Fibroblast of mammary gland (primary cell): ENCODE results near the gene TNPO2.
"Not testable (repeated sequence)": the region's sequence is repeated elsewhere in the genome, so short reads cannot be mapped to it uniquely, and the experiment has no call there.

ENCODE experiments used
- DNase-seq: peaks from one replicate; pipeline ENCODE4 v3.0.0-alpha.2; 2010; ENCODE audit warnings: low read depth
- H3K4me3 ChIP-seq: 2 replicates; pipeline ENCODE4 v1.5.1; 2011; ENCODE audit warnings: low read depth, mild to moderate bottlenecking, low read length, moderate library complexity; ENCODE audit not compliant: control insufficient read depth
- CTCF ChIP-seq: conservative IDR thresholded peaks from 2 replicates; pipeline ENCODE4 v1.5.1; 2011; ENCODE audit warnings: low read depth, low read length, inconsistent platforms; ENCODE audit not compliant: control insufficient read depth, insufficient read depth

TNPO2 gene

GRCh38 chr19:12727745-12728433, 4.2 kb upstream of the TNPO2 start:
- no peak for DNase-seq
- no peak for TF ChIP-seq CTCF
- no peak overlapping the region for H3K4me3 ChIP-seq

GRCh38 chr19:12726988-12727316, 3.2 kb upstream of the TNPO2 start:
- TF ChIP-seq CTCF = no peak
- no peak for DNase-seq
- H3K4me3 ChIP-seq = no peak overlapping the region

- H3K4me3 ChIP-seq, DNase-seq: not testable (repeated sequence)
Observed at GRCh38 chr19:12725612-12726011, 1.9 kb upstream of the TNPO2 start.

- DNase-seq = peak; percentile 14
- TF ChIP-seq CTCF = no peak
- peak overlapping the region; percentile 93 for H3K4me3 ChIP-seq
Observed at GRCh38 chr19:12723381-12723640, 421 bp downstream of the TNPO2 start.

GRCh38 chr19:12722566-12723380, 959 bp downstream of the TNPO2 start:
- DNase-seq = peak; percentile 100
- no peak for TF ChIP-seq CTCF
- H3K4me3 ChIP-seq = peak overlapping the region; percentile 93

- DNase-seq = peak; percentile 64
- TF ChIP-seq CTCF = no peak
- peak overlapping the region; percentile 93 for H3K4me3 ChIP-seq
Observed at GRCh38 chr19:12721656-12722565, 1.8 kb downstream of the TNPO2 start.
